ENCODE measurements around the gene GDF11.

GDF11 gene

GRCh38 chr12:55736780-55737580 is 5.9 kb upstream of the GDF11 start:
- H3K4me1 Mint-ChIP-seq = peaks cover 15% of the 10 kb centered on the region
- H3K36me3 Mint-ChIP-seq = no peaks in the 10 kb centered on the region
- H3K4me3 Mint-ChIP-seq = peak overlapping the region; percentile 67
- H3K9me3 Mint-ChIP-seq = no peaks in the 10 kb centered on the region
- ATAC-seq (ENCODE audit: low read depth) = peak; percentile 41
- H3K27me3 Mint-ChIP-seq = no peaks in the 10 kb centered on the region
- peak overlapping the region; percentile 56 for H3K27ac Mint-ChIP-seq
- peak; percentile 44 to 57 for DNase-seq (ENCODE audit: low spot score in 2 of 2)

- DNase-seq (ENCODE audit: low spot score in 2 of 2) = no peak
- H3K27me3 Mint-ChIP-seq = peaks cover 2% of the 10 kb centered on the region
- peaks cover 20% of the 10 kb centered on the region for H3K4me1 Mint-ChIP-seq
- ATAC-seq (ENCODE audit: low read depth) = no peak
- H3K9me3 Mint-ChIP-seq = no peaks in the 10 kb centered on the region
- no peaks in the 10 kb centered on the region for H3K36me3 Mint-ChIP-seq
- peak overlapping the region; percentile 92 for H3K4me3 Mint-ChIP-seq
- peak overlapping the region; percentile 87 for H3K27ac Mint-ChIP-seq
Observed at GRCh38 chr12:55737581-55738122, 5.3 kb upstream of the GDF11 start.

- Mint-ChIP-seq H3K27ac (peak overlapping the region; percentile 87), H3K9me3 (no peaks in the 10 kb centered on the region), H3K27me3 (peaks cover 2% of the 10 kb centered on the region), H3K36me3 (no peaks in the 10 kb centered on the region), H3K4me1 (peaks cover 23% of the 10 kb centered on the region), H3K4me3 (peak overlapping the region; percentile 92)
- peak; percentile 90 for DNase-seq (ENCODE audit: low spot score in 2 of 2)
- ATAC-seq (ENCODE audit: low read depth) = peak; percentile 82
Observed at GRCh38 chr12:55738123-55739024, 4.5 kb upstream of the GDF11 start.

- Mint-ChIP-seq H3K9me3 (no peaks in the 10 kb centered on the region), H3K27me3 (peaks cover 2% of the 10 kb centered on the region), H3K4me3 (peak overlapping the region; percentile 92), H3K36me3 (no peaks in the 10 kb centered on the region), H3K27ac (peak overlapping the region; percentile 87), H3K4me1 (peaks cover 23% of the 10 kb centered on the region)
- ATAC-seq (ENCODE audit: low read depth) (no peak), DNase-seq (ENCODE audit: low spot score in 2 of 2) (no peak)
Observed at GRCh38 chr12:55739025-55739378, 3.9 kb upstream of the GDF11 start.

GRCh38 chr12:55741931-55742680 is 816 bp upstream of the GDF11 start:
- DNase-seq (ENCODE audit: low spot score in 2 of 2) = no peak
- Mint-ChIP-seq H3K27ac (peak overlapping the region; percentile 76), H3K4me1 (peaks cover 33% of the 10 kb centered on the region), H3K36me3 (no peaks in the 10 kb centered on the region), H3K27me3 (peaks cover 2% of the 10 kb centered on the region), H3K9me3 (no peaks in the 10 kb centered on the region), H3K4me3 (peak overlapping the region; percentile 87)
- ATAC-seq (ENCODE audit: low read depth) = no peak

GRCh38 chr12:55743406-55744339 is 751 bp downstream of the GDF11 start:
- no peaks in the 10 kb centered on the region for H3K36me3 Mint-ChIP-seq
- no peak overlapping the region for H3K27ac Mint-ChIP-seq
- H3K4me1 Mint-ChIP-seq = peaks cover 29% of the 10 kb centered on the region
- H3K9me3 Mint-ChIP-seq = no peaks in the 10 kb centered on the region
- H3K4me3 Mint-ChIP-seq = peak overlapping the region; percentile 88
- DNase-seq (ENCODE audit: low spot score in 2 of 2) = peak in 1 of 2 donors; percentile 42
- peak; percentile 61 for ATAC-seq (ENCODE audit: low read depth)
- peaks cover 2% of the 10 kb centered on the region for H3K27me3 Mint-ChIP-seq

- Mint-ChIP-seq H3K27ac (no peak overlapping the region), H3K27me3 (peaks cover 2% of the 10 kb centered on the region), H3K36me3 (peaks cover 2% of the 10 kb centered on the region), H3K4me1 (peaks cover 29% of the 10 kb centered on the region), H3K9me3 (no peaks in the 10 kb centered on the region), H3K4me3 (peak overlapping the region; percentile 88)
- DNase-seq (ENCODE audit: low spot score in 2 of 2) (no peak), ATAC-seq (ENCODE audit: low read depth) (no peak)
Observed at GRCh38 chr12:55744340-55745030, 1.6 kb downstream of the GDF11 start.

GRCh38 chr12:55745361-55746173 is 2.6 kb downstream of the GDF11 start:
- Mint-ChIP-seq H3K9me3 (no peaks in the 10 kb centered on the region), H3K4me1 (peaks cover 31% of the 10 kb centered on the region), H3K4me3 (peak overlapping the region; percentile 88), H3K27ac (peak overlapping the region; percentile 8), H3K27me3 (peaks cover 2% of the 10 kb centered on the region), H3K36me3 (peaks cover 2% of the 10 kb centered on the region)
- ATAC-seq (ENCODE audit: low read depth) = no peak
- no peak for DNase-seq (ENCODE audit: low spot score in 2 of 2)

- Mint-ChIP-seq H3K27ac (peak overlapping the region; percentile 8), H3K4me1 (peaks cover 31% of the 10 kb centered on the region), H3K4me3 (peak overlapping the region; percentile 67), H3K36me3 (peaks cover 2% of the 10 kb centered on the region), H3K9me3 (no peaks in the 10 kb centered on the region), H3K27me3 (peaks cover 2% of the 10 kb centered on the region)
- DNase-seq (ENCODE audit: low spot score in 2 of 2) = no peak
- ATAC-seq (ENCODE audit: low read depth) = no peak
Observed at GRCh38 chr12:55746174-55746912, 3.4 kb downstream of the GDF11 start.

- ATAC-seq (ENCODE audit: low read depth) (no peak), DNase-seq (ENCODE audit: low spot score in 2 of 2) (no peak)
- H3K9me3 Mint-ChIP-seq = no peaks in the 10 kb centered on the region
- H3K4me1 Mint-ChIP-seq = peaks cover 31% of the 10 kb centered on the region
- no peak overlapping the region for H3K4me3 Mint-ChIP-seq
- peak overlapping the region; percentile 21 for H3K27ac Mint-ChIP-seq
- peaks cover 2% of the 10 kb centered on the region for H3K36me3 Mint-ChIP-seq
- peaks cover 2% of the 10 kb centered on the region for H3K27me3 Mint-ChIP-seq
Observed at GRCh38 chr12:55746913-55747231, 4.0 kb downstream of the GDF11 start.

GRCh38 chr12:55748230-55748993 is 5.5 kb downstream of the GDF11 start:
- peaks cover 22% of the 10 kb centered on the region for H3K4me1 Mint-ChIP-seq
- H3K27me3 Mint-ChIP-seq = no peaks in the 10 kb centered on the region
- H3K27ac Mint-ChIP-seq = peak overlapping the region; percentile 75
- H3K36me3 Mint-ChIP-seq = peaks cover 4% of the 10 kb centered on the region
- no peak for DNase-seq (ENCODE audit: low spot score in 2 of 2)
- no peak for ATAC-seq (ENCODE audit: low read depth)
- H3K9me3 Mint-ChIP-seq = no peaks in the 10 kb centered on the region
- H3K4me3 Mint-ChIP-seq = no peak overlapping the region
